Liver (tissue), 9 donors: ENCODE data around the gene DCN. TPM values are rescaled to one million over a fixed set of nuclear protein-coding genes. Genes with fewer than 3 reads are reported as not detected.

Experiments
- DNase-seq: peaks from one replicate; pipeline ENCODE4 v3.0.0-alpha.2; 2017; ENCODE audit warnings: low spot score
- H3K27ac ChIP-seq, 2 donors: one replicate each; pipeline ENCODE4 v1.7.0; 2013; ENCODE audit warnings: inconsistent platforms in 2 of 2, low read length in 2 of 2, control low read depth in 1 of 2, low read depth in 1 of 2, mild to moderate bottlenecking in 1 of 2
- H3K27me3 ChIP-seq, 4 donors: one replicate each; pipeline versions ENCODE4 v1.6.1 to v1.7.0; 2013; ENCODE audit warnings: low read length in 3 of 4, inconsistent platforms in 1 of 4, mild to moderate bottlenecking in 1 of 4, moderate library complexity in 1 of 4; ENCODE audit not compliant: control insufficient read depth in 4 of 4, insufficient read depth in 4 of 4
- H3K36me3 ChIP-seq, 4 donors: one replicate each; pipeline versions ENCODE4 v1.6.1 to v1.7.0; 2013; ENCODE audit warnings: low read length in 3 of 4, mild to moderate bottlenecking in 3 of 4, low read depth in 1 of 4, moderate library complexity in 1 of 4; ENCODE audit not compliant: control insufficient read depth in 4 of 4, insufficient read depth in 3 of 4
- H3K4me1 ChIP-seq, 4 donors: one replicate each; pipeline versions ENCODE4 v1.6.1 to v1.7.0; 2013; ENCODE audit warnings: low read length in 3 of 4, mild to moderate bottlenecking in 3 of 4, moderate library complexity in 1 of 4; ENCODE audit not compliant: control insufficient read depth in 4 of 4, insufficient read depth in 4 of 4
- H3K4me3 ChIP-seq, 3 donors: one replicate each; pipeline versions ENCODE4 v1.6.1 to v1.7.0; 2013; ENCODE audit warnings: low read length in 3 of 3, control low read depth in 1 of 3, low read depth in 1 of 3, mild to moderate bottlenecking in 1 of 3
- H3K9ac ChIP-seq, 2 donors: one replicate each; pipeline ENCODE4 v1.7.0; 2013; ENCODE audit warnings: low read length in 2 of 2, mild to moderate bottlenecking in 2 of 2, moderate library complexity in 2 of 2, control low read depth in 1 of 2, low read depth in 1 of 2
- H3K9me3 ChIP-seq, 4 donors: one replicate each; pipeline versions ENCODE4 v1.6.1 to v1.7.0; 2013; ENCODE audit warnings: low read length in 3 of 4; ENCODE audit not compliant: control insufficient read depth in 4 of 4
- EGR1 ChIP-seq, 2 donors: IDR thresholded peaks; 2 replicates each; pipeline ENCODE4 v1.6.1; 2016 to 2018; ENCODE audit warnings: antibody characterized with exemption in 2 of 2, low read depth in 2 of 2
- FOXA1 ChIP-seq: IDR thresholded peaks from 2 replicates; pipeline ENCODE4 v1.6.1; 2016; ENCODE audit warnings: antibody characterized with exemption
- FOXA2 ChIP-seq: IDR thresholded peaks from 2 replicates; pipeline ENCODE4 v1.6.1; 2016; ENCODE audit warnings: antibody characterized with exemption
- GABPA ChIP-seq, 2 donors: IDR thresholded peaks in 1 of 2; conservative IDR thresholded peaks in 1 of 2; 2 replicates each; pipeline ENCODE4 v1.6.1; 2016; ENCODE audit warnings: antibody characterized with exemption in 2 of 2, mild to moderate bottlenecking in 1 of 2, moderate library complexity in 1 of 2
- HNF4A ChIP-seq, 2 donors: conservative IDR thresholded peaks; 2 replicates each; pipeline ENCODE4 v1.6.1; 2016; ENCODE audit warnings: antibody characterized with exemption in 2 of 2, mild to moderate bottlenecking in 2 of 2
- HNF4G ChIP-seq: IDR thresholded peaks from 2 replicates; pipeline ENCODE4 v1.6.1; 2016; ENCODE audit warnings: antibody characterized with exemption
- JUND ChIP-seq, 2 donors: IDR thresholded peaks; 2 replicates each; pipeline ENCODE4 v1.6.1; 2016; ENCODE audit warnings: antibody characterized with exemption in 2 of 2
- NR2F2 ChIP-seq: IDR thresholded peaks from 2 replicates; pipeline ENCODE4 v1.6.1; 2016; ENCODE audit warnings: antibody characterized with exemption
- RAD21 ChIP-seq, 2 donors: IDR thresholded peaks; 2 replicates each; pipeline ENCODE4 v1.6.1; 2016; ENCODE audit warnings: antibody characterized with exemption in 2 of 2, mild to moderate bottlenecking in 2 of 2
- RXRA ChIP-seq, 2 donors: IDR thresholded peaks; 2 replicates each; pipeline ENCODE4 v1.6.1; 2017 to 2018; ENCODE audit warnings: antibody characterized with exemption in 2 of 2, mild to moderate bottlenecking in 1 of 2
- SP1 ChIP-seq: IDR thresholded peaks from 2 replicates; pipeline ENCODE4 v1.6.1; 2018; ENCODE audit warnings: antibody characterized with exemption, mild to moderate bottlenecking
- TAF1 ChIP-seq: conservative IDR thresholded peaks from 2 replicates; pipeline ENCODE4 v1.6.1; 2016; ENCODE audit warnings: antibody characterized with exemption, mild to moderate bottlenecking
- YY1 ChIP-seq: IDR thresholded peaks from 2 replicates; pipeline ENCODE4 v1.6.1; 2016; ENCODE audit warnings: antibody characterized with exemption, mild to moderate bottlenecking
- WGBS: extraction: QIAGEN DNeasy Blood & Tissue Kit; methylation state at CpG from one replicate; pipeline ENCODE4 v1.1.7; 2013; 5-methylcytosine and 5-hydroxymethylcytosine counted together
- polyA plus RNA-seq, 2 donors: library from polyadenylated mRNA; stranded (reverse) in 1 of 2; unstranded in 1 of 2; fragments of 200-250 nt in 1 of 2; fragments of >200 nt in 1 of 2; fragmentation: Nextera tagmentation in 1 of 2; extraction: Ambion mirVana in 1 of 2; gene quantifications; one replicate each; pipeline versions ENCODE4 v1.2.1 to v1.2.3, GENCODE V29; 2013 to 2015
- total RNA-seq, 2 donors: library from RNA; depleted of rRNA; stranded (reverse); fragments of >200 nt; gene quantifications; one replicate each; pipeline ENCODE4 v1.2.3, GENCODE V29; 2014
- TF ChIP-seq, protein P1 (sequence below): IDR thresholded peaks from 2 replicates; pipeline ENCODE4 v1.6.1; 2016; ENCODE audit warnings: antibody characterized with exemption
- TF ChIP-seq, protein P2 (sequence below): IDR thresholded peaks from 2 replicates; pipeline ENCODE4 v1.6.1; 2016; ENCODE audit warnings: antibody characterized with exemption
- TF ChIP-seq, protein P3 (sequence below): IDR thresholded peaks from 2 replicates; pipeline ENCODE4 v1.6.1; 2016; ENCODE audit warnings: antibody characterized with exemption, mild to moderate bottlenecking
- TF ChIP-seq, protein P4 (sequence below): IDR thresholded peaks from 2 replicates; pipeline ENCODE4 v1.6.1; 2016; ENCODE audit warnings: antibody characterized with exemption
- TF ChIP-seq, protein P5 (sequence below): fragments of 150-350 bp; IDR thresholded peaks from 2 replicates; pipeline ENCODE4 v1.5.1; 2017; ENCODE audit warnings: improper control_type of control experiment, low read depth, low read length; ENCODE audit not compliant: missing input control
- donor health status: healthy.
- donor health status: healthy.
- donor health status: healthy.
- donor health status: healthy.
- donor health status: healthy.

DCN gene
- total and polyA plus RNA-seq, 4 donors = 74.9 to 148 (median 98.6) TPM

DNA sequence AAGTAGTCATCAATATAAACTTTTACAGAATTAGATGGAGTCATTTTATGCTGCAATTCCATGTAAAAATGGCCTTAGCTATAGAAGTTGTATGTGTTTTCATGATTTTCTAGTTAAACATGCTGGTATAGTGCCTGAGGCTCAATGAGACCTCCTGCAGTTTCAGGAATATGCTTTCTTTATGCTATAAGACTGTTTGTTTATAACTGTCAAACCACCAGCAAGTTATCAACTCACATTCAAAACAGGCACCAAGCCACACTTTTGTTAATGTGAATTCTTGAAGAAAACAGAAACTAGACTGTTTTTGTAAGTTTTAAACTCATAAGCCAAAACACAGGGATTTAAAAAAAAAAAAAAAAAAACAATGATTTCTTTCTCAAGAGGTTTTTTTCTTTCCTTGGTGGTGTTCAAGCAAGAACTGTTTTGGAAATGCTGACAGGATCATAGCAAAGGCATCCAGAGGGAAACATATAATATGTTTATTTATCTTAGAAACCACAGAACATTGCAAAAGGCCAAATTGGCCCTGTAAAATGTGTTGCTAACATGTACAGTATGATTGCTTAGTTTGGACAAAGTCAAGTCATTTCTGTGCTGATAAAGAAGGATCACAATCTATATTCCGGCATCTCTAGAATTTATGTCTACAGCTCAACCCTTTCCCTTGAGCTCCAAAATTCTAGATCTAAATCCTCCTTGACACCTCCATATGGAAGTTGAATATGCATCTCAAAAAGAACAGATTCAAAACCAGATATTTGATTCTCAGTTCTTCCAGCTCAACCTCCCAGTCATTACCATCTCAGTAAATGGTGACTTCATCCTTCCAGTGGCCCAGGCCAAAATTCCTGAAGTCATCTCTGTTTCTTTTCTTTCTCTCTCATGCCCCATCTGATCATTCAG, 42.3 kb downstream of the DCN start:
- H3K27me3 ChIP-seq = peaks cover 0 to 2% (median 0%) of the 10 kb centered on the region in 4 donors
- H3K9me3 ChIP-seq = no peaks in the 10 kb centered on the region
- DNase-seq = no peak
- H3K36me3 ChIP-seq = no peaks in the 10 kb centered on the region
- TF ChIP-seq RAD21 (IDR thresholded peaks at IDR 0.05) (no peak), TAF1 (no peak), HNF4G (no peak), HNF4A (conservative IDR thresholded peaks at IDR 0.05) (no peak), RXRA (IDR thresholded peaks at IDR 0.05) (no peak), GABPA (IDR thresholded peaks at IDR 0.05 in 1 of 2, conservative IDR thresholded peaks at IDR 0.05 in 1 of 2) (no peak), YY1 (no peak), FOXA2 (no peak), NR2F2 (no peak), FOXA1 (no peak), EGR1 (IDR thresholded peaks at IDR 0.05; ENCODE audit: low read depth in 2 of 2) (no peak), JUND (IDR thresholded peaks at IDR 0.05) (no peak), SP1 (no peak)
- TF ChIP-seq, protein P1, sequence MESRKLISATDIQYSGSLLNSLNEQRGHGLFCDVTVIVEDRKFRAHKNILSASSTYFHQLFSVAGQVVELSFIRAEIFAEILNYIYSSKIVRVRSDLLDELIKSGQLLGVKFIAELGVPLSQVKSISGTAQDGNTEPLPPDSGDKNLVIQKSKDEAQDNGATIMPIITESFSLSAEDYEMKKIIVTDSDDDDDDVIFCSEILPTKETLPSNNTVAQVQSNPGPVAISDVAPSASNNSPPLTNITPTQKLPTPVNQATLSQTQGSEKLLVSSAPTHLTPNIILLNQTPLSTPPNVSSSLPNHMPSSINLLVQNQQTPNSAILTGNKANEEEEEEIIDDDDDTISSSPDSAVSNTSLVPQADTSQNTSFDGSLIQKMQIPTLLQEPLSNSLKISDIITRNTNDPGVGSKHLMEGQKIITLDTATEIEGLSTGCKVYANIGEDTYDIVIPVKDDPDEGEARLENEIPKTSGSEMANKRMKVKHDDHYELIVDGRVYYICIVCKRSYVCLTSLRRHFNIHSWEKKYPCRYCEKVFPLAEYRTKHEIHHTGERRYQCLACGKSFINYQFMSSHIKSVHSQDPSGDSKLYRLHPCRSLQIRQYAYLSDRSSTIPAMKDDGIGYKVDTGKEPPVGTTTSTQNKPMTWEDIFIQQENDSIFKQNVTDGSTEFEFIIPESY = no peak
- TF ChIP-seq, protein P2, sequence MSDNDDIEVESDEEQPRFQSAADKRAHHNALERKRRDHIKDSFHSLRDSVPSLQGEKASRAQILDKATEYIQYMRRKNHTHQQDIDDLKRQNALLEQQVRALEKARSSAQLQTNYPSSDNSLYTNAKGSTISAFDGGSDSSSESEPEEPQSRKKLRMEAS = no peak
- TF ChIP-seq, protein P3, sequence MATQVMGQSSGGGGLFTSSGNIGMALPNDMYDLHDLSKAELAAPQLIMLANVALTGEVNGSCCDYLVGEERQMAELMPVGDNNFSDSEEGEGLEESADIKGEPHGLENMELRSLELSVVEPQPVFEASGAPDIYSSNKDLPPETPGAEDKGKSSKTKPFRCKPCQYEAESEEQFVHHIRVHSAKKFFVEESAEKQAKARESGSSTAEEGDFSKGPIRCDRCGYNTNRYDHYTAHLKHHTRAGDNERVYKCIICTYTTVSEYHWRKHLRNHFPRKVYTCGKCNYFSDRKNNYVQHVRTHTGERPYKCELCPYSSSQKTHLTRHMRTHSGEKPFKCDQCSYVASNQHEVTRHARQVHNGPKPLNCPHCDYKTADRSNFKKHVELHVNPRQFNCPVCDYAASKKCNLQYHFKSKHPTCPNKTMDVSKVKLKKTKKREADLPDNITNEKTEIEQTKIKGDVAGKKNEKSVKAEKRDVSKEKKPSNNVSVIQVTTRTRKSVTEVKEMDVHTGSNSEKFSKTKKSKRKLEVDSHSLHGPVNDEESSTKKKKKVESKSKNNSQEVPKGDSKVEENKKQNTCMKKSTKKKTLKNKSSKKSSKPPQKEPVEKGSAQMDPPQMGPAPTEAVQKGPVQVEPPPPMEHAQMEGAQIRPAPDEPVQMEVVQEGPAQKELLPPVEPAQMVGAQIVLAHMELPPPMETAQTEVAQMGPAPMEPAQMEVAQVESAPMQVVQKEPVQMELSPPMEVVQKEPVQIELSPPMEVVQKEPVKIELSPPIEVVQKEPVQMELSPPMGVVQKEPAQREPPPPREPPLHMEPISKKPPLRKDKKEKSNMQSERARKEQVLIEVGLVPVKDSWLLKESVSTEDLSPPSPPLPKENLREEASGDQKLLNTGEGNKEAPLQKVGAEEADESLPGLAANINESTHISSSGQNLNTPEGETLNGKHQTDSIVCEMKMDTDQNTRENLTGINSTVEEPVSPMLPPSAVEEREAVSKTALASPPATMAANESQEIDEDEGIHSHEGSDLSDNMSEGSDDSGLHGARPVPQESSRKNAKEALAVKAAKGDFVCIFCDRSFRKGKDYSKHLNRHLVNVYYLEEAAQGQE = no peak
- TF ChIP-seq, protein P4, sequence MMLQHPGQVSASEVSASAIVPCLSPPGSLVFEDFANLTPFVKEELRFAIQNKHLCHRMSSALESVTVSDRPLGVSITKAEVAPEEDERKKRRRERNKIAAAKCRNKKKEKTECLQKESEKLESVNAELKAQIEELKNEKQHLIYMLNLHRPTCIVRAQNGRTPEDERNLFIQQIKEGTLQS = no peak
- TF ChIP-seq, protein P5, sequence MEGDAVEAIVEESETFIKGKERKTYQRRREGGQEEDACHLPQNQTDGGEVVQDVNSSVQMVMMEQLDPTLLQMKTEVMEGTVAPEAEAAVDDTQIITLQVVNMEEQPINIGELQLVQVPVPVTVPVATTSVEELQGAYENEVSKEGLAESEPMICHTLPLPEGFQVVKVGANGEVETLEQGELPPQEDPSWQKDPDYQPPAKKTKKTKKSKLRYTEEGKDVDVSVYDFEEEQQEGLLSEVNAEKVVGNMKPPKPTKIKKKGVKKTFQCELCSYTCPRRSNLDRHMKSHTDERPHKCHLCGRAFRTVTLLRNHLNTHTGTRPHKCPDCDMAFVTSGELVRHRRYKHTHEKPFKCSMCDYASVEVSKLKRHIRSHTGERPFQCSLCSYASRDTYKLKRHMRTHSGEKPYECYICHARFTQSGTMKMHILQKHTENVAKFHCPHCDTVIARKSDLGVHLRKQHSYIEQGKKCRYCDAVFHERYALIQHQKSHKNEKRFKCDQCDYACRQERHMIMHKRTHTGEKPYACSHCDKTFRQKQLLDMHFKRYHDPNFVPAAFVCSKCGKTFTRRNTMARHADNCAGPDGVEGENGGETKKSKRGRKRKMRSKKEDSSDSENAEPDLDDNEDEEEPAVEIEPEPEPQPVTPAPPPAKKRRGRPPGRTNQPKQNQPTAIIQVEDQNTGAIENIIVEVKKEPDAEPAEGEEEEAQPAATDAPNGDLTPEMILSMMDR = no peak
- WGBS = 79% methylated on average over 1 of the region's 1 CpG
- H3K4me3 ChIP-seq = no peak overlapping the region
- no peak overlapping the region for H3K27ac ChIP-seq
- no peaks in the 10 kb centered on the region for H3K4me1 ChIP-seq
- H3K9ac ChIP-seq = no peak overlapping the region
